SKM-1 (cell line): ENCODE data around the gene B3GAT3.
"Not testable (repeated sequence)": the region's sequence is repeated elsewhere in the genome, so short reads cannot be mapped to it uniquely, and the experiment has no call there.

Source experiments
- DNase-seq: peaks from one replicate; lab custom pipeline; 2025; ENCODE audit not compliant: unreplicated experiment; lab: John Stamatoyannopoulos, UW

B3GAT3 gene

DNA sequence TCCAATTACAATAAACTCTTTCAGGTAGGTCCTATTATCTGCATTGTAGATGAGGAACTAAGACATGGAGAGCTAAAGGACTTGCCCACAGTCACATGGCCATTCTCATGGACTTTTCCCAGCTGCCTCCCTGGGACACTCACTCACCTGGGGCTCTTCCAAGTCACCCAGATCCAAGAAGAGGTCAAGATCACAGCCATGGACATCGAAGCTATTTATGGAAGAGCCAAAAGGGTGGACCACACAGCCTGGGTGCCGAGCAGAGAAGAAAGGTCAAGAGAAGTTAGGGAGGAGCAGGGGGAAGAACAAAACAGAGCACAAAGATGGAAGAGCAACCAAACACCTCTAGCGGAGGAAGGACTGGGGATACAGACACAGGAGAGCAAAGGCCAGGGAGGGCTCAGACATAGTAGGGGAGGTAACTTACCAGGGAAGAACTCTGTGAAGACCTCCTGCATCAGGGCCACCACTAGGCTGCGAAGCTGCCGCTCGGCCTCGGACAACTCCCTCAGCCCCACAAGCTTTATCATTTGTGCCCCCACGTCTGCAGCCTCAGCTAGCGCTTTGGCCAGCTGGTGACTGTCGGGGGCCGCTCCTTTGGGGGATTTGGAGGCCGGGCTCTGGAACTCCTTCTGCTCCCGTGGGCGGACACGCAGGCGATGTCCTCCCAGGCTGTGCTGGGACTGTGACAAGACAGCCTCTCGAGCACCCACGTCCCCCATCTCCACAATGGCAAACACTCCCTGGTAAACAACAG, 40.6 kb downstream of the B3GAT3 start:
- no peak for DNase-seq

DNA sequence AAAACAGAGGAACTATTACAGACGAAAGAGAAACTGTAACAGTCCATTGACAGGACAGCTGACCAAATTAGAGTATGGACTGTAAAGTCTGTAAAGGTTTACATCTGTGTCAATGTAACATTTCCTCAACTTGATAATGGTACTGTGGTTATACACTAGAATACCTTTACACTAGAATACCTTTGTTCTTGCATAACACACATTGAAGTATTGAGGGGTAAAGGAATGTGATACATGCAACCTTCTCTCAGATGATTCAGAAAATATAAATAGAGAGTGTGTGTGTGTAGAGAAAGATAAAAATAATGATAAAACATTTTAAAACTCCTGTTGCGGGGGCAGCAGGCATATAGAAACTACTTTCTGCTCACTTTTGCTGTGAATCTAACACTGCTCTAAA, 42.5 kb downstream of the B3GAT3 start:
- DNase-seq, result no peak

DNA sequence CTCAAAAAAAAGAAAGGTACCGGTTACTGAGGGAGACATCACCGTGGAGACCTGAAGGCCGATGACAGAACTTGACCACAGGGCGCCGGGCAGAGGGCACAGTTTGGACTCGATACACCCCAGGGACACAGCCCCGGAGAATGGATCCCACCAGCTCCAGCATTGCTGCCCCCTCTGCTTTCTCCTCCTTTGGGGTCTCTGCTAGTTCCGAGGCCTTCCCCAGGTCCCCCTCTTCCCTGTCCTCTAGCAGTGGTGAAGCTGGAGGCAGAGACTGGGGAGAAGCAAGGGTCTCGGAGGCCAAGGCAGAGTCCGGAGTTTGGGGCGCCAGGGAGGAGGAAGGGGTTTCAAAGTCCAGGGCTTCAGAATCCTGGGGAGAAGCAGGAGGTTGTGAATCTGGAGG, 43.2 kb downstream of the B3GAT3 start:
- no peak for DNase-seq

DNA sequence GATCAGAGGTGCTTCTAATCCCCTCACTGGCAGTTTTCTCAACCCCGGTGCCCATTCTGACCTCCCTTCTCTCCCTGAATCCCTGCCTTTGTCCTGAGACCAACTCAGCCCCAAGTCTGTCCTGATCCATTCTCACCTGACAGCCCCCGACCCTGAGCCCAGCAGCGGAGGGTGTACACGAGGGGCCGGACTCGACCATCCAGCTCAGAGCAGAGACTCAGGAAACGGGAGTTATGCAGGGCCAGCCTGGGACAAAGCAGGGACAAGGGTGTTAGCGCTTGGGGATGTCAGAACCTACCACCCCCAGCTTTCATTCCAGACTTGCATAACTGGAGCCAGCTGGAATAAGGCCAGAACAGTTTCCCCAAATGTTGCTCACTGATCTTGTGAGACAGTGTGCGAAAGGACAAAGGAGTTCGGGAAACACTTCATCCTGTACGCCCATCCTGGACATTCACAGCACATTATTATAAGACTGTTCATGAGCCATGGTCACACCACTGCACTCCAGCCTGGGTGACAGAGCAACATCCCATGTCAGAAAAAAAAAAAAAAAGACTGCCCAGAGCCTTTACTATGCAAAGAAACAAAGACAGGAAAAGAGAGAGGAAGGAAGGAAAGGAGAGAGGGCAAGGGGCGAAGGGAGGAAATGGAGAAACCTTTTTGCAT, 44.6 kb downstream of the B3GAT3 start:
- no peak for DNase-seq

DNA sequence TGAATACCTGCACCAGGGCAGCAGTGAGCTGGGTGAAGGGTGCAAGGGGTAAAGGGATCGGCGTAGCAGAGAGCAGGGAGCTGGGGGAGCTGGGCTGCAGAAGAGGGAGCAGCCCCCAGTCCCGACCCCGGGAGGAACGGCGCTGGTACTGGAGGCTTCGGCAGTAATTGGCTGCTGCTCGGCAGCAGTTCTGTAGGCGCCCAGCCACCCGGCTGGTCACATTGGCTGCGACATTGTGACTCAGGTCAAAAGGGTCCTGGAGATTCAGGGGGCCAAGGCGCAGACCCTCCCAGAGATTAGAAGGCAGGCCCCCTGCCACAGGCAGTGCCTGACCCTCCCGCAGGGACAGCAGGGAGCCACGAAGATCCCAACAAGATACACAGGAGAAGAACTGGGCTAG, 45.9 kb downstream of the B3GAT3 start:
- no peak for DNase-seq

DNA sequence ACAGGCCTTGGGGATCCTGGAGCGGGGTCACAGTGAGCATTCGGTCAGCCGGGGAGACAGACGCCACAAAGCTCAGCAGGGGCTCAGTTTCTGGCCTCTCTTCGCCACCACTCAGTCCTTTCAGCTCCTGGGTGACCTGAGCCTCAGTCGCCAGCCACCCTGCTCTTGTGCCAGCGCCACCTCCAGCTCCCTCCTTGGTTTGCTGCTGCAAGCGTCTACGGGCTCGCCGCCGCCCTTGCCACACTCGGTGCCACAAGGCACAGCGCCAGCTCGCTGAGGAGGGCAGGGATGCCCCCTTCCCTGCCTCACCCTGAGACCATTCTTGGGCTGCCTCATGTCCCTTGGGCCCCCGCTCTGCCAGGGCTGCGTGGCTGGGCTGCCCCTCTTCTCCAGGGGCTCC, 46.6 kb downstream of the B3GAT3 start:
- no peak for DNase-seq

DNA sequence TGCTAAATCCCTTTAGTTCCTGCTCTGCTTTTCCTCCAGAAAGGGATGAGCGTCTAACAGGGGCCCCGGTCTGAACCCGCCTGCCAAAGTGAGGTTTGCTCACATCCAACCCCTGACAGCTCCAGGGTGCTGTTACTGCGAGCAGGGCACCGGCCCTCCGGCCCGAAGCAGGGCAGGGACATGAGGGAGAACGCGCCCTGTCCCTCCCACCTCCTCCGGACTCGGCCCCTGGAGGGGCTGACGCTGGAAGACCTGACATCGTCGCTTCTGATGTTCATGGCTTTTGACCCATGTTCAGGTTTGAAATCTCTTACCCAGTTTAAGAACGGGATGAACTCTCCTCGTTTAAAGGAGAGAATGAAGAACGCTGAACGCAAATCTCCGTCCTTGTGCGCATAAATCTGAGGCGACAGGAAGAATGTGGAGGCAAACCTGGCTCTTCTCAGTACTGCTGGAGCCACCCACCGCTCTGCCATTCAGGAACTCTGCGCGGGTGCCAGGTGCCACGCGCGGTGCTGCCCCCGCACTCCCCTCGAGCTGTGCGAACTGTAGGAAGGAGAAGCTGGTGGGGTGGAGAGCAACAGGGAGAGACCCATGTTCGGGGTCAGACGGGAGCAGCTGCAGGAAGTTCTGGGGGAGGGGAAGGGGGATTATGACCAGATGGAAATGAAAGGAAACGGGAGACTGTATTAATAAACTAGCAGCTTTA, 47.3 kb downstream of the B3GAT3 start:
- DNase-seq, result no peak

DNA sequence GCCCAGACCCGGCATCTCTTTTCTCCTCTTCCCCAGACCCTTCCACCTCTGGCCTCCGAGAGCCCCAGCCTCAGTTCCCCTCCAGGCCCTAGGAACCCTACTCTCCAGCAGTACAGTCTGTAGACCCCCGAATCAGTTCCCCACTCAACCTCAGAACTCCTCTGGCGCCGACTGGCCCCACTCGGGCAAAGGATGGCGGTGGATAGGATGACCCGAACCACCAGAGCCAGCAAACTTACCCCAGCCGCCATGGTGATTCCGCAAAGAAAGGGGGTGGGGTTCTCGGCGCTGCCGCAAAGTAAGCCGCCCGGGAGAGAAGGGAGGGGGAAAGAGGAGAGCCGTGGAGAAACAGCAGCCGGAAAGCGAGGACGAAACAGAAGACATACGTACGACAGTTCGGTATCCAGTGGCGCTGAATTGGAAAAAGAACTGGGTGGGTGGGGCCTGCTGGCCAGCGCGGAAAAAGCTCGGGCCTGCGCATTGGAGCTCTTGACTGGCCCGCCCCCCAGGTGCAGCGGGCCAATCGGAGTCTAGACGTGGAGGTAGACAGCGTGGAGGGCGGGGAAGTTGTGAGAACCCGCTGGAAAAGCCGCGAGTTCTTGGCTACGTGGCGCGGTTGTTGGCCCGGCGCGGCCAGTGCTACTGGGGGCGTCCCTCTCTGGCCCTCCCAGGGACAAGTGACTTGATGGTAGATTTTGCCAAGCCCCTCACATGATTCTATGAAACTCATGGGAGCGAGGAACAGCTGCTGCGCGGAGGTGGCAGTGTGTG, 48.0 kb downstream of the B3GAT3 start, which contains the start of gene EEF1G:
Gene EEF1G, minus strand, starts transcription at position 300 of the 771 bp plus-strand sequence. Its CDS starts 49 bp downstream, at position 251.
- peak; percentile 99 for DNase-seq

DNA sequence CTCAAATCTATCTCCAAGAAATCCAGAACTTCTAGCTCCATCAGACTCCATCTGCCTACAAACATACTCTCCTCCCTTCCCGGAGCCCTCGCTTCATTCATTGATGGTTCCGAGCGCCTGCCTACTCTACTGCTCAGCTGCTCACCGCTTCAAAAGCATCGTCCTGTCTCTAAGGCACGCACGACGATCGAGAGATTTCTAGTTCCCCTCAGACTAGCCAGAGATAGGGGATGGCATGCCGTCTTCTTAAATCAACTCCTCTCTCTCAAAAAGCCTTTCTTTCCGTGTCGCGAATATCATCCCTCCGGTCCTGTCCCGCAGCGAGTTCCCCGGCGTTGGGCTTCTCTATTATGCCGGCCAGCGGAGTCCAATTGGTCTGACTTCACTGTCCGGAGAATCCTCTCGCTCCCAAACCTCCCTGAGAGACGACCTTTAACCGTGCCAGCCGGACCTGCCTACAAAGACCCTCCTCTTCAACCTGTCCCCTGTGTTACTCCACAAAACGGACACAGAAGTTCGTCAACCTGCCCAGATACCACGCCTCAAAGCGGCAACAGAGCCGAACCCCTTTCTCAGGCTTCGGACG, 48.7 kb downstream of the B3GAT3 start:
- DNase-seq, result no peak

DNA sequence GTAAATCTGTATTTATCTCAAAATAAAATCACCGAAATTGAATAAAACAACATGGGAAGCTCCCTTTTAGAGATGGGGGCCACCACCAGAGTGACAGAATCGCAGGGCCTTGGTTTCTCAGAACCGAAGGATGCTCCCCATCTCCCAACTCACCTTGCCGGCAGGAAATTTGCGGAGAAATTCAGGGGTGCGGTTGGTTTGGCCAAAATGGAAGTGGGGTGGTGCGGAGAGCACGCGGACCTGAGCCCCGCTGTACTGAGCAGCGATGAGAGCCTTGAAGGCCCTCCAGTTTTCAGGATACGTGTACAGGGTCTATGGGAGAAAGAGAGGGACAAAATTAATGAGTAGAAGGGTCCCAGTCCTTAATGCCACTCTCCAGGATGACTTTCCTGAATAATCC, 49.4 kb downstream of the B3GAT3 start:
- no peak for DNase-seq

DNA sequence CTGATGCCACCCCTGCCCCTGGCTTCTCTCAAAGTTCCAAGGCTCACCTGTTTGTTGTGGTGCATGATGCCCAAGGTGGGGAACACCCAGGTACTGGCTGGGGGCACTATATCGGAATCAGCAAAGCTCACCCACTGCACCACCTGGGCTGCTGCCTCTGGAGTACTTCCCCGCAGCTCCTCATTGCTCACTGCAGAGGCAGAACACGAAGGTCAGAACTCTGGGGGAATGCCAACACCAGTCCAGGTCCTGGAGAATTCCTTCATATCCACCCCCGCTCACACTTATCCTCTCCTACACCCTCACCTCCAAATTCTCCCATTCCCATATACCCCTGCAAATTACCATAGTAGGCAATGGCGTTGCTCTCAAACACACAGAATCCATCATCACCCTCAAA, 50.3 kb downstream of the B3GAT3 start:
- DNase-seq, result not testable (repeated sequence)

DNA sequence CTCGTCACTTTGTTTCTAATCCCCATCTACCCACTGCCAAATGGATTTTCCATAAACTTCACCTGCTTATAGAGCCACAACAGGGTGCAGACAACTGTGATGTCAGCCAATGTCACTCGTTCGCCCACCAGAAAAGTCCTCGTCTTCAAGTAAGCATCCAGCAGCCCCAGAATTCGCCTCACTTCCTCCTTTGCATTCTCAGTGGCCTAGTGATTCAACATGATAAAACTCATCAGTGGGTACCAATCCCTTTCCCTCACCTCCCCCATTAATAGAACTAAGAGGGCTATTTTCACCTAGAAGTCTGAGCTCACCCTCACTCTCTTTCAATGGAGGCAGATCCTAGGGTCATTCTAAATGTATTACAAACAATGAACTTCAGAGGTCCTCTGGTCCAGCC, 50.9 kb downstream of the B3GAT3 start:
- not testable (repeated sequence) for DNase-seq

DNA sequence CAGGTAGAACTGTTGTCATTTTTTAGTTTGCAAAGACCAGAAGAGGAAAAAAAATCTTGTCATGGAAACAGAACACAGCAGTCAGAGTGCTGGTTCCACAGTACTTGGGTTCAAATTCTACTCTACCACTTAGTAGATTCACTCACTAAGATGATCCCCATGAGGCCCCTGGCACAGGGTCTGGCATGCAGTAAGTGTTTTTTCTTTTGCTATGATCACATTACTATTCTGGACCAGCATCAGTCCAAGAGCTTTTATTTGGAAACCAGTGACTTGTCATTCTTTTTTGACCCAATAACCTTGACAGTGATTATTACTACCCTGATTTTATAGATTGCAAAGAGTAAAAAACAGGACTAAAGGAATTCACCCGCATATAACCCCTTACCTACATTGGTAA, 52.2 kb downstream of the B3GAT3 start:
- DNase-seq, result no peak

DNA sequence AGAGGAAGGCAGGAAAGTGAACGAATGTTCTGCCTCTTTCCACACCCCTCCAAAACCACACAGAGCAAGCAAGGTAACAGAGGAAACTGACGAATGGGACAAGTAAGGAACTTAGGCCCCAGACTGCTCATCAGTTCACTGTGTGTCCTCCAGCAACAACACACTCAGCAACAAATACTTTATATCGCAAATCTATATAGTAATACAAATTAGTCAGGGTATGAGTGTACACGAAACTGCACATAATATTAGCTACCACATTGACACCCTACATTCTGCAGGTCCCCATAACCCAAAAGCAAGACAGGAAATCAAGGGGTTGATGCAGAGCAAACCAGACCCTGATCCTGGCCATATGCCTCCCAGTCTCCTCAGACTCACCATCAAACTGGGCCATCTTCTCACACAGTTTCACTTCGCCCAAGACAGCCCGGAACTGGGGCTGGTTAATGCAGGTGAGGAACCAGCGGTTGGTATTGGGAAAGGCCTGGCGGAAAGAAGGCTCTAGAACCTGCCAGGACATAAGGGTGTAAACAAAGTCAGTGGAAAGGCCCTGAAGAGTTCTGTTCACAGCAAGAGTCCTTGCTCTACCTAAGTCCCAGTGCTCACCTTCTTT, 54.7 kb downstream of the B3GAT3 start:
- no peak for DNase-seq

DNA sequence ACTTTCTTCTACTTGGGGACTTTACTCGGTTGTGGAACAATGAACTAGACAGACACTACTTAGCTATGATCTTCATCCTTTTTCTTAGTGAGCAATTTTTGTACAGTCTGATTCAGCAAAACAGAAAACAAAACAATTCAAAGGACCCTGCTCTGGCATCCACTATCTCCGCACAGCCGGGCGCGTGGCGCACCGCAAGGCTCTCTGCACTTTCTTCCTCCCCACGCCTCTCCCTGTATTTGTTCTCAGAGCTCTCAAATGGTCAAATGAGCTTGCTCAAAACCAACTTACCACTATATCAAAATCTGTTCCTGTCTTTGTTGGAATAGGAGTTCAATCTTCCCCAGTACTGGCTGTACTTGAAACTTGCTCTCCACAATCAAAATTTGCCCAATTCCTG, 55.5 kb downstream of the B3GAT3 start:
- DNase-seq, result no peak
